ENCODE measurements around the gene PCDHGA3. TPM values are rescaled to one million over a fixed set of nuclear protein-coding genes. Genes with fewer than 3 reads are reported as not detected.

PCDHGA3 gene
- total RNA-seq, 4 donors from 2014 or later, result 0.45 to 1.5 (median 0.52) TPM

DNA sequence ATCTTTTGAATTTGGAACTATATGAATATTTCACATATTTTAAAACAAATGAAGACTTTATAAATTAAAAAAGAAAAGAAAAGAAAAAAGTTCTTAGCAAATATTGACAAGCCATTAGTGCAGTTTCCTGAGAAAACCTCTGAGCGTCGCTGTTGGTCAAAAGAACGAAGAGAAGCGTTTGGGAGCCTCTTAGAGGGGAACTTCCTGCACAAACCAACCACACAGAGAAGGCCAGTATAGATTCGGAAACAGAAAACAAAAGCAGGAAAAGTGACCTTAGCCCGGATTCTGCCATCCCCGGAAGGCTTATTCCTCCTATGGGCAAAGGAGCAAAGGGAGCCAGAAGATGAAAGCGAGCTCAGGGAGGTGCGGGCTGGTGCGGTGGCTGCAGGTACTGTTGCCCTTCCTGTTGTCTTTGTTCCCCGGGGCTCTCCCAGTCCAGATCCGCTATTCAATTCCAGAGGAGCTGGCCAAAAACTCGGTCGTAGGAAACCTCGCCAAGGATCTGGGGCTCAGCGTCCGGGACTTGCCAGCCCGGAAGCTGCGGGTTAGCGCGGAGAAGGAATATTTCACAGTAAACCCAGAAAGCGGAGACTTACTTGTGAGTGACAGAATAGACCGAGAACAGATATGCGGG lies 16.3 kb downstream of the PCDHGA3 start, which contains the start of gene PCDHGB2:
TSS of gene PCDHGB2 (plus strand) at position 205 of the 637 bp plus-strand sequence. CDS start at position 347, 142 bp downstream.
- no peak for DNase-seq
- Histone ChIP-seq H3K27me3 (peaks cover 0 to 62% (median 0%) of the 10 kb centered on the region in 4 donors), H3K9me3 (peaks cover 5 to 100% (median 82%) of the 10 kb centered on the region in 3 donors), H3K4me3 (peak within 1 kb of the TSS in 3 of 4 donors; percentile 23 to 52 (median 31)), H3K27ac (no peak within 1 kb of the TSS), H3K4me1 (no peaks in the 10 kb centered on the region), H3K36me3 (no peaks in the 10 kb centered on the region)
- intact Hi-C loops (cut with DNase I), result no loop called here
- TF ChIP-seq, protein P1, sequence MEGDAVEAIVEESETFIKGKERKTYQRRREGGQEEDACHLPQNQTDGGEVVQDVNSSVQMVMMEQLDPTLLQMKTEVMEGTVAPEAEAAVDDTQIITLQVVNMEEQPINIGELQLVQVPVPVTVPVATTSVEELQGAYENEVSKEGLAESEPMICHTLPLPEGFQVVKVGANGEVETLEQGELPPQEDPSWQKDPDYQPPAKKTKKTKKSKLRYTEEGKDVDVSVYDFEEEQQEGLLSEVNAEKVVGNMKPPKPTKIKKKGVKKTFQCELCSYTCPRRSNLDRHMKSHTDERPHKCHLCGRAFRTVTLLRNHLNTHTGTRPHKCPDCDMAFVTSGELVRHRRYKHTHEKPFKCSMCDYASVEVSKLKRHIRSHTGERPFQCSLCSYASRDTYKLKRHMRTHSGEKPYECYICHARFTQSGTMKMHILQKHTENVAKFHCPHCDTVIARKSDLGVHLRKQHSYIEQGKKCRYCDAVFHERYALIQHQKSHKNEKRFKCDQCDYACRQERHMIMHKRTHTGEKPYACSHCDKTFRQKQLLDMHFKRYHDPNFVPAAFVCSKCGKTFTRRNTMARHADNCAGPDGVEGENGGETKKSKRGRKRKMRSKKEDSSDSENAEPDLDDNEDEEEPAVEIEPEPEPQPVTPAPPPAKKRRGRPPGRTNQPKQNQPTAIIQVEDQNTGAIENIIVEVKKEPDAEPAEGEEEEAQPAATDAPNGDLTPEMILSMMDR (IDR thresholded peaks at IDR 0.05), result peak in 1 of 6 experiments; percentile 19
- no peak for TF ChIP-seq POLR2A (IDR thresholded peaks at IDR 0.05)
- 28 to 29% methylated on average over 20 to 21 of the region's 24 CpGs for WGBS, 2 donors

- DNase-seq, result no peak
- Histone ChIP-seq H3K9me3 (peaks cover 5 to 100% (median 82%) of the 10 kb centered on the region in 3 donors), H3K27me3 (peaks cover 0 to 66% (median 0%) of the 10 kb centered on the region in 4 donors), H3K4me3 (peak overlapping the region in 1 of 4 donors; percentile 52), H3K36me3 (no peaks in the 10 kb centered on the region), H3K27ac (no peak overlapping the region), H3K4me1 (no peaks in the 10 kb centered on the region)
- TF ChIP-seq, protein P1 (IDR thresholded peaks at IDR 0.05), result no peak
- TF ChIP-seq POLR2A (IDR thresholded peaks at IDR 0.05), result no peak
- WGBS, 2 donors, result 55 to 61% methylated on average over 15 of the region's 15 CpGs
- intact Hi-C loops (cut with DNase I), result no loop called here
Measured at GRCh38 chr5:141360685-141361084, 17.1 kb downstream of the PCDHGA3 start.

- no peak for DNase-seq
- Histone ChIP-seq H3K9me3 (peaks cover 5 to 100% (median 83%) of the 10 kb centered on the region in 3 donors), H3K36me3 (no peaks in the 10 kb centered on the region), H3K27ac (no peak overlapping the region), H3K4me1 (no peaks in the 10 kb centered on the region), H3K27me3 (peaks cover 0 to 75% (median 0%) of the 10 kb centered on the region in 4 donors), H3K4me3 (no peak overlapping the region)
- intact Hi-C loops (cut with DNase I), result no loop called here
- TF ChIP-seq, protein P1 (IDR thresholded peaks at IDR 0.05), result no peak
- no peak for TF ChIP-seq POLR2A (IDR thresholded peaks at IDR 0.05)
Measured at GRCh38 chr5:141362719-141363118, 19.1 kb downstream of the PCDHGA3 start.

GRCh38 chr5:141363952-141364660 lies 20.5 kb downstream of the PCDHGA3 start, which contains the start of gene PCDHGA5:
TSS of gene PCDHGA5 (plus strand) at chr5:141364162. CDS start at chr5:141364331, 169 bp downstream.
- no peak for DNase-seq
- intact Hi-C loops (cut with DNase I), result no loop called here
- no peaks in the 10 kb centered on the region for H3K36me3 ChIP-seq
- H3K9me3 ChIP-seq, result peaks cover 5 to 99% (median 80%) of the 10 kb centered on the region in 3 donors
- WGBS, 2 donors, result 26 to 27% methylated on average over 21 to 22 of the region's 34 CpGs
- no peaks in the 10 kb centered on the region for H3K4me1 ChIP-seq
- H3K27me3 ChIP-seq, result peaks cover 0 to 78% (median 0%) of the 10 kb centered on the region in 4 donors
- H3K27ac ChIP-seq, result no peak within 1 kb of the TSS
- H3K4me3 ChIP-seq, result peak within 1 kb of the TSS in 2 of 4 donors; percentile 0 to 24
- TF ChIP-seq, protein P1 (IDR thresholded peaks at IDR 0.05), result no peak
- no peak for TF ChIP-seq POLR2A (IDR thresholded peaks at IDR 0.05)
